Neuronal stem cell (in vitro differentiated cells): Measurements from ENCODE around the gene SCAMP2.

Source experiments
- DNase-seq: peaks from one replicate; pipeline ENCODE4 v3.0.0-alpha.2; 2013; ENCODE audit warnings: low spot score
- H2AFZ ChIP-seq: one replicate; pipeline ENCODE4 v1.6.1; 2013; ENCODE audit warnings: mild to moderate bottlenecking, low read length, inconsistent platforms
- H2AK5ac ChIP-seq: 2 replicates; pipeline ENCODE4 v1.6.1; 2013; ENCODE audit warnings: low read depth, mild to moderate bottlenecking, inconsistent platforms, low read length, moderate library complexity, mixed read lengths
- H2BK120ac ChIP-seq: 2 replicates; pipeline ENCODE4 v1.6.1; 2013; ENCODE audit warnings: low read depth, mild to moderate bottlenecking, inconsistent platforms, low read length, moderate library complexity, mixed read lengths
- H2BK12ac ChIP-seq: one replicate; pipeline ENCODE4 v1.6.1; 2013; ENCODE audit warnings: low read length, inconsistent platforms
- H2BK15ac ChIP-seq: 2 replicates; pipeline ENCODE4 v1.6.1; 2013; ENCODE audit warnings: mild to moderate bottlenecking, low read length, inconsistent platforms, mixed read lengths
- H2BK5ac ChIP-seq: one replicate; pipeline ENCODE4 v1.6.1; 2013; ENCODE audit warnings: inconsistent platforms, mild to moderate bottlenecking, low read length, moderate library complexity
- H3K14ac ChIP-seq: one replicate; pipeline ENCODE4 v1.6.1; 2013; ENCODE audit warnings: low read length, inconsistent platforms
- H3K18ac ChIP-seq: 2 replicates; pipeline ENCODE4 v1.6.1; 2013; ENCODE audit warnings: low read length, inconsistent platforms
- H3K23ac ChIP-seq: 2 replicates; pipeline ENCODE4 v1.6.1; 2013; ENCODE audit warnings: low read depth, mild to moderate bottlenecking, mixed read lengths, low read length, inconsistent platforms; ENCODE audit not compliant: poor library complexity
- H3K27ac ChIP-seq: replicated peaks from 3 replicates; pipeline ENCODE4 v1.5.1; 2013; ENCODE audit warnings: low read length, inconsistent platforms
- H3K27me3 ChIP-seq, 3 experiments: 2 replicates each; pipeline ENCODE4 v1.6.1; 2013; ENCODE audit warnings: low read length in 3 of 3, mild to moderate bottlenecking in 2 of 3, inconsistent platforms in 1 of 3, low read depth in 1 of 3, mixed read lengths in 1 of 3, moderate library complexity in 1 of 3; ENCODE audit not compliant: control insufficient read depth in 3 of 3, insufficient read depth in 3 of 3
- H3K36me3 ChIP-seq, 2 donors: replicated peaks in 1 of 2; 2 replicates each; pipeline ENCODE4 v1.6.1; 2013; ENCODE audit warnings: low read length in 2 of 2; ENCODE audit not compliant: control insufficient read depth in 2 of 2, insufficient read depth in 2 of 2
- H3K4ac ChIP-seq: 2 replicates; pipeline ENCODE4 v1.6.1; 2013; ENCODE audit warnings: inconsistent platforms, mild to moderate bottlenecking, low read length, moderate library complexity
- H3K4me1 ChIP-seq, 2 donors: 1 replicate in 1 of 2; 2 replicates in 1 of 2; pipeline ENCODE4 v1.6.1; 2013; ENCODE audit warnings: low read length in 2 of 2, low read depth in 1 of 2; ENCODE audit not compliant: control insufficient read depth in 2 of 2, insufficient read depth in 1 of 2
- H3K4me2 ChIP-seq: one replicate; pipeline ENCODE4 v1.6.1; 2013; ENCODE audit warnings: mild to moderate bottlenecking, low read length, inconsistent platforms; ENCODE audit not compliant: insufficient read depth, poor library complexity, severe bottlenecking
- H3K4me3 ChIP-seq, 2 donors: 2 replicates each; pipeline ENCODE4 v1.5.1; 2013; ENCODE audit warnings: low read length in 2 of 2, mild to moderate bottlenecking in 2 of 2, inconsistent platforms in 1 of 2, moderate library complexity in 1 of 2
- H3K79me1 ChIP-seq: one replicate; pipeline ENCODE4 v1.6.1; 2013; ENCODE audit warnings: low read depth, mild to moderate bottlenecking, inconsistent platforms, low read length, moderate library complexity
- H3K9ac ChIP-seq: one replicate; pipeline ENCODE4 v1.6.1; 2013; ENCODE audit warnings: mild to moderate bottlenecking, low read depth, low read length, inconsistent platforms; ENCODE audit not compliant: poor library complexity
- H3K9me3 ChIP-seq, 2 donors: replicated peaks in 1 of 2; 2 replicates each; pipeline versions ENCODE3 to v1.6.1; 2013; ENCODE audit warnings: low read length in 2 of 2, mild to moderate bottlenecking in 2 of 2, inconsistent platforms in 1 of 2, low read depth in 1 of 2, mixed read lengths in 1 of 2, moderate library complexity in 1 of 2; ENCODE audit not compliant: control insufficient read depth in 2 of 2, insufficient read depth in 1 of 2
- H4K8ac ChIP-seq: one replicate; pipeline ENCODE4 v1.6.1; 2013; ENCODE audit warnings: low read depth, mild to moderate bottlenecking, inconsistent platforms, low read length, moderate library complexity
- H4K91ac ChIP-seq: one replicate; pipeline ENCODE4 v1.6.1; 2013; ENCODE audit warnings: low read length, low read depth, mild to moderate bottlenecking, inconsistent platforms; ENCODE audit not compliant: poor library complexity
- WGBS, 2 donors: extraction: QIAGEN DNeasy Blood & Tissue Kit; methylation state at CpG; one replicate each; pipeline ENCODE4 v1.1.7; 2013; ENCODE audit warnings: missing lambda C conversion rate in 2 of 2, mixed read lengths in 1 of 2; ENCODE audit not compliant: insufficient read length in 2 of 2, insufficient replicate concordance in 1 of 2; ENCODE audit errors: extremely low coverage in 2 of 2; 5-methylcytosine and 5-hydroxymethylcytosine counted together

SCAMP2 gene

DNA sequence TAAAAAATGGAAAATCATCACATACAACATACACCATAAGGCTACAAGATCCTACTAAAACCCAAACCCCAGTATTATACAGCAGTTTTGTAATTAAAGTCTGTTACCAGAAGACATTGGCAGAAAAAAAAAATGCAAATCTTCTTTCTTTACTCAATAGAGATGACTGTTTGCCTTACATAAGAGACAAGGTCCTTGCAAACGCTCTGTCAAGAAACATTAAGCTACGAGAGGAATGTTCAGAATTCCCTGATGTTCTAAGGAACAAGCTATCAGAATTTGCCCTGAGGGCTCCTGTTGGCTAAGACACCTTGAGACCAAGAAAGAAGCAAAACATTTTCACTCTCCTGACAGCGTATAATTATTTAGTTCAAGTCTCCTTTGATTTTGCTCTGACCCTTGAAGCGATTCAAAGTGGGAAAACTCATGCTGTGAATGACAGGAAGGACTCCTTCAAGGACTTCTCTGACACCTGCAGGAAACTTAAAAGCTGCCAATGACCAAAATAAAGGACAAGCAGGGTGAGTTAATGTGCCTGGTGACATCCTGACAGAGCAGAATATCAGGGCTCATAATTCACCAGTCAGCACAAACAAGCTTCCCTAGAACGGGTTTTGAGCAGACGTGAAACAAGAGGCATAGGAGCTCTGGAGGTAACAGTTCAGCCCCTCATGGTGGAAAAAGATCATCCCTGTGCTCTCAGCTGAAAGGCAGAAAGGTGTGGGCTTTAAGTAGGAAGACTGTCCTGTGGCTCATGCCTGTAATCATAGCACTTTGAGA lies 2.5 kb downstream of the SCAMP2 start:
- H3K27me3 ChIP-seq: no peaks in the 10 kb centered on the region
- H2BK12ac ChIP-seq: no peak overlapping the region
- H3K4me1 ChIP-seq: peaks cover 3 to 4% of the 10 kb centered on the region in 2 donors
- H2BK5ac ChIP-seq: no peak overlapping the region
- DNase-seq: no peak
- H2AFZ ChIP-seq: no peak overlapping the region
- no peak overlapping the region for H2BK15ac ChIP-seq
- no CpG with 5 or more reads among the region's 6 CpGs for WGBS, 2 donors
- H3K23ac ChIP-seq: no peak overlapping the region
- H3K14ac ChIP-seq: no peak overlapping the region
- no peak overlapping the region for H3K27ac ChIP-seq
- H3K4me2 ChIP-seq: no peak overlapping the region
- no peak overlapping the region for H3K4ac ChIP-seq
- H3K36me3 ChIP-seq: peaks cover 7 to 36% of the 10 kb centered on the region in 2 donors
- no peak overlapping the region for H2AK5ac ChIP-seq
- H3K4me3 ChIP-seq: no peak overlapping the region
- H3K79me1 ChIP-seq: peaks cover 8% of the 10 kb centered on the region
- no peak overlapping the region for H4K91ac ChIP-seq
- no peak overlapping the region for H2BK120ac ChIP-seq
- peaks cover 1 to 13% of the 10 kb centered on the region in 2 donors for H3K9me3 ChIP-seq
- H4K8ac ChIP-seq: no peak overlapping the region
- H3K9ac ChIP-seq: no peak overlapping the region
- H3K18ac ChIP-seq: no peak overlapping the region

DNA sequence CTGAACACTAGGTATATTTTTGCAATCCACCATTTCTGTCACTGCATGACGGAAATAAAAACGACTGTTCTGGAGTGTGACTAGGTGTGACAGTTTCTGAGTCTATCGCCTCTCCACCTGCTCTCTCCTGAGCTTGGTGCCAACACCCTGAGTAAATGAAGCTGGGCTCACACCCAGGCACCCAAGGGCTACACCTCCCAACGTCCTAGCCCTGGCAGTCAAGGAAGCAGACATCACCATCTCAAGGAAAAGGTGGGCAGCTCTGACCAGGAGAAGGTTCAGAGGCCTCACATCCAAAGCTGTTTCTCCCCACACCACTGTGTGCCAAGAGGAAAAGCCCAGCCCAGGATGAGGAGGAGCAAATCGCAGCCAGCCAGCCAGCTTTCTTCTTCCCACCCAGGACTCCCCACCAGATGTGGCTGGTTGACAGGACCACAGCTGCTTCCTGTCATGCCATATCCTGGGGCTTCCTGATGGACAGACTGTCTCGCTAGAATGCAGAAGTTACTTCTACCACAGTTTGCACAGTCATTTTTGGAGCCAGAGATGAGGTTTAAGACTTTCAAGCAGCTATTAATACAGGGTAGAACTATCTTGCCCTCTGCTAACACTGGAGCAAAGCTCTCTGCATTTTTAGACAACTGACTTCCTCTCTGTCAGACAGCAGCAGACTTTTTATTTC lies 3.3 kb downstream of the SCAMP2 start:
- H3K27ac ChIP-seq: no peak overlapping the region
- H3K23ac ChIP-seq: no peak overlapping the region
- DNase-seq: no peak
- H3K4ac ChIP-seq: no peak overlapping the region
- no peak overlapping the region for H4K8ac ChIP-seq
- H3K9ac ChIP-seq: no peak overlapping the region
- peaks cover 7 to 36% of the 10 kb centered on the region in 2 donors for H3K36me3 ChIP-seq
- no peak overlapping the region for H3K14ac ChIP-seq
- H2BK5ac ChIP-seq: no peak overlapping the region
- H3K4me3 ChIP-seq: peak overlapping the region in 1 of 2 donors; percentile 60
- peaks cover 0 to 13% of the 10 kb centered on the region in 2 donors for H3K9me3 ChIP-seq
- no peak overlapping the region for H2AFZ ChIP-seq
- H2BK12ac ChIP-seq: no peak overlapping the region
- no CpG with 5 or more reads among the region's 6 CpGs for WGBS, 2 donors
- no peaks in the 10 kb centered on the region for H3K27me3 ChIP-seq
- H3K79me1 ChIP-seq: peaks cover 8% of the 10 kb centered on the region
- H2AK5ac ChIP-seq: no peak overlapping the region
- H3K4me1 ChIP-seq: peaks cover 3 to 4% of the 10 kb centered on the region in 2 donors
- H2BK15ac ChIP-seq: no peak overlapping the region
- H2BK120ac ChIP-seq: no peak overlapping the region
- H4K91ac ChIP-seq: no peak overlapping the region
- H3K4me2 ChIP-seq: no peak overlapping the region
- no peak overlapping the region for H3K18ac ChIP-seq

DNA sequence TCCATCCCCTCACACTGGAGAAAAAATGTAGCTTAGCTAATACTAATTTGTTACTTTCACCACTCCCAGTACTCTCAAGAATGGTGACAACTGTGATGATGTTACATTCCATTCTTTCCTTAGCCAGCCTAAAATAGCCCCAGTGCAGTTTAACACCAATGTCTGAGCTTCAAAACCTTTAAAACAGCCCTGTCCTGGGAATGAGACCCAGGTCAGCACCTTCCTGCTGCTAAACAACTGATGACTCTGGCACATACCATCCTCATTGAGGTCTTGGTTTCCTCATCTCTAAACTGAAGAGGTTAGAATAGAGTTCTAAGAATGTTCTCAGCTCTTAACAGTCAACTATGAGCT lies 3.8 kb downstream of the SCAMP2 start:
- no peak overlapping the region for H3K18ac ChIP-seq
- H3K36me3 ChIP-seq: peaks cover 8 to 36% of the 10 kb centered on the region in 2 donors
- H2BK5ac ChIP-seq: no peak overlapping the region
- no peak overlapping the region for H3K14ac ChIP-seq
- H3K4ac ChIP-seq: no peak overlapping the region
- no peak overlapping the region for H3K9ac ChIP-seq
- H4K8ac ChIP-seq: no peak overlapping the region
- no peak overlapping the region for H3K27ac ChIP-seq
- H3K4me3 ChIP-seq: no peak overlapping the region
- H3K4me1 ChIP-seq: peaks cover 3 to 4% of the 10 kb centered on the region in 2 donors
- H3K79me1 ChIP-seq: peaks cover 10% of the 10 kb centered on the region
- no peak overlapping the region for H2AK5ac ChIP-seq
- peaks cover 0 to 13% of the 10 kb centered on the region in 2 donors for H3K9me3 ChIP-seq
- no peak overlapping the region for H4K91ac ChIP-seq
- H2AFZ ChIP-seq: no peak overlapping the region
- no peak overlapping the region for H3K4me2 ChIP-seq
- no peaks in the 10 kb centered on the region for H3K27me3 ChIP-seq
- no peak overlapping the region for H3K23ac ChIP-seq
- H2BK120ac ChIP-seq: no peak overlapping the region
- H2BK15ac ChIP-seq: no peak overlapping the region
- H2BK12ac ChIP-seq: no peak overlapping the region
- no peak for DNase-seq

DNA sequence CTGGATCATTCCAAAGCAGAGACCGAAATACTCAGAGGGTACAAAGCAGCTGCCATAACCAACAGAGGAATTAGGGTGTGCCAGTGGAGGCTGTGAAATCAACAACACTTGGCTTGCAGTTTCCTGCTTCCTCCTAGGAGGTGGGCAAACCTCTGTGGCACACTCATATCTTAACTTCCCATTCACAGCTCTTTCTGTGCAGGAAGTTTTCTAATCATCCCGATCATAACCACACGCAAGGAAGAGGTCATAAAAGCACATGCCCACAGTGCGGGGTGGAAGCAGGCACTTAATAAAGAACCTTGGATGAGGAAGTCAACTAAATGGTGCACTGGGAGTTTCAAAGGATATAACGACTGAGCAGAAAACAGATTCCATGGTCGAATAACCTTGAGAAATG lies 5.1 kb downstream of the SCAMP2 start:
- H3K14ac ChIP-seq: no peak overlapping the region
- no peak overlapping the region for H4K91ac ChIP-seq
- H3K23ac ChIP-seq: no peak overlapping the region
- no peak overlapping the region for H2AK5ac ChIP-seq
- H2BK12ac ChIP-seq: no peak overlapping the region
- H2BK15ac ChIP-seq: no peak overlapping the region
- no peak overlapping the region for H3K4me2 ChIP-seq
- H2AFZ ChIP-seq: no peak overlapping the region
- no peak overlapping the region for H3K27ac ChIP-seq
- no peak overlapping the region for H2BK5ac ChIP-seq
- no CpG with 5 or more reads among the region's 6 CpGs for WGBS, 2 donors
- no peak overlapping the region for H3K4me3 ChIP-seq
- H3K18ac ChIP-seq: no peak overlapping the region
- peaks cover 10% of the 10 kb centered on the region for H3K79me1 ChIP-seq
- no peak overlapping the region for H3K4ac ChIP-seq
- DNase-seq: no peak
- peaks cover 0 to 13% of the 10 kb centered on the region in 2 donors for H3K9me3 ChIP-seq
- no peak overlapping the region for H3K9ac ChIP-seq
- H3K4me1 ChIP-seq: peaks cover 0 to 2% of the 10 kb centered on the region in 2 donors
- no peak overlapping the region for H4K8ac ChIP-seq
- H3K27me3 ChIP-seq: no peaks in the 10 kb centered on the region
- H3K36me3 ChIP-seq: peaks cover 9 to 39% of the 10 kb centered on the region in 2 donors
- no peak overlapping the region for H2BK120ac ChIP-seq
